Sigmoid colon (tissue), 4 donors: Measurements from ENCODE around the gene PON3.

ENCODE experiments used
- CTCF ChIP-seq, 4 experiments: fragments of 450-650 bp in 3 of 4; fragments of 200-600 bp in 1 of 4; IDR thresholded peaks; one replicate each; pipeline ENCODE4 v1.5.1; 2016 to 2019; ENCODE audit warnings: antibody characterized with exemption in 4 of 4, mild to moderate bottlenecking in 3 of 4, moderate library complexity in 2 of 4
- EP300 ChIP-seq, 4 donors: sonication (generic); formaldehyde crosslinking; IDR thresholded peaks; one replicate each; pipeline ENCODE4 v1.6.1; 2017; ENCODE audit warnings: antibody characterized with exemption in 4 of 4
- POLR2A ChIP-seq, 2 donors: fragments of 450-650 bp; IDR thresholded peaks; one replicate each; pipeline ENCODE4 v1.6.1; 2016; ENCODE audit warnings: antibody characterized with exemption in 2 of 2, mild to moderate bottlenecking in 2 of 2, moderate library complexity in 2 of 2
- POLR2AphosphoS5 ChIP-seq, 4 donors: sonication (generic); formaldehyde crosslinking; IDR thresholded peaks; one replicate each; pipeline ENCODE4 v1.6.1; 2017; ENCODE audit warnings: antibody characterized with exemption in 4 of 4

GRCh38 chr7:95373323-95373722 is 22.9 kb downstream of the PON3 start:
- TF ChIP-seq CTCF (IDR thresholded peaks at IDR 0.05) (no peak), POLR2A (IDR thresholded peaks at IDR 0.05) (no peak), EP300 (IDR thresholded peaks at IDR 0.05) (no peak), POLR2AphosphoS5 (IDR thresholded peaks at IDR 0.05) (no peak)
